HG02759 (cell line): ENCODE measurements around the gene ARHGAP12.

Experiments used
- ATAC-seq: cut with Tn5 transposase; IDR thresholded peaks from one replicate; pipeline ENCODE4 v1.9.1; 2021; ENCODE audit warnings: mild to moderate bottlenecking, moderate library complexity; ENCODE audit not compliant: unreplicated experiment

ARHGAP12 gene

DNA sequence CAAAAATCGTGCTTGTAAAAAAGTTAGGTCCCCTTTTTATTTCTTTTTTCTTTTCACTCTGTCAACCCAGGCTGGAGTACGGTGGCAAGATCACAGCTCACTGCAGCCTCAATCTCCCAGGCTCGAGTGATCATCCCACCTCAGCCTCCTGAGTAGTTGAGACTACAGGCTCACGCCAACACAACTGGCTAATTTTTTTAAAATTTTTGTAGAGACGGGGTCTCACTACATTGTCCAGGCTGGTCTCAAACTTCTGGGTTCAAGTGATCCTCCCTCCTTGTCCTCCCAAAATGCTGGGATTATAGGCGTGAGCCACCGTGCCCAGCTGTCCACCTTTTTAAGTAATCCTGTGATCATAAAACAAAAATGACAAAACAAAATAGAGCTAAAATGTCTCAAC is 19.4 kb upstream of the ARHGAP12 start:
- ATAC-seq = no peak

DNA sequence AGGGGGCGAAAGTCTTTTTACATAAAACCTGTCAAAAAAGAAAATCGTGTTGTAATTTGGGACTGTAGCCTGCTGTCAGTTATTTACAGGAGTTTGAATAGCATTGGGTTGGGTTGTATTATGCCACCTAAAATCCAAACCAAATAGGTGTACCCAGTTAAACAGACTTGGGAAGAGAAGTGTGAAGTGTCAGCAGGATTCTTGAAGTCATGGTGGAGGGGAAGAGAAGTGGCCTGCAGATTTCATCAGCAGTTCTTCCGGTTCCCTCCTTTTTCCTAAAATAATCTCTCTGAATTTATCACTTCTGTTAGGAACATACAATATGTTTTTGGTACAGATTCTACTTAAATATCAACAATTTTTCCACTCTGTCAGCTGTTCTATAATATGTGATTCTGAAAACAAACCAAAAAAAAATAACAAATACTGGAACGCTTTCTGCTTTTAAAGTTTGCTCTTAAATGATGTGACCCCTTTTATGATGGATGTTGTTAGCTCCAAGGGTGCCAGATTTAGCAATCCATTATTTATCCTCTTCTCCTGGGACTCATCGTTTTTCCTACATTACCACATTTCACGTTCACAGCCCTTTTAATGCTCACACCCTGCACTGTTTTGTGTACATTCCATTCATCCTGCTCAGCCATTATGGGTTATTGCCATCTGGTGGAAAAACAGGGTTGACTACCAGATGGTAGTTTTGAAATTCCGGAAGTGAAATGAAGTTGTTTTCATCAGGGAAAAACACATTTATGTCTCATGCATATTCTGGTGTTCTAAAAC is 18.7 kb upstream of the ARHGAP12 start:
- ATAC-seq = no peak

DNA sequence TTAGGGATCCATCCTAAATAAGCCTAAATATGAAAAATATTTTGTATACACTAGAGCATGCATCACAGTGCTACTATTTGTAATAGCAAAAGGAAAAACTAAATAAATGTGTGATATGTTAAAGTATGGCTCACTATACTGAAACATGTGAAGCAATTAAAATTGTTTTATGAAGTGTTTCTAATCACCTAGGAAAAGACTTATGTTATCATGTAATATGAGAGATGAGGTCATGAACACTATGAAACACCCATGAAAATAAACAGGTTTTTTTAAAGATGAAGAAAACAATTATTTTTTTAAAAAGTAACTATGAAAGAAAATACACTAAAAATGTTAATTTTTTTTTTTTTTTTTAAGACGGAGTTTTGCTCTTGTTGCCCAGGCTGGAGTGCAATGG is 16.8 kb upstream of the ARHGAP12 start:
- no peak for ATAC-seq

- ATAC-seq = no peak
Observed at GRCh38 chr10:31944071-31944433, 15.4 kb upstream of the ARHGAP12 start.

GRCh38 chr10:31942892-31943291 is 14.3 kb upstream of the ARHGAP12 start:
- ATAC-seq = no peak

- ATAC-seq = no peak
Observed at GRCh38 chr10:31942435-31942834, 13.8 kb upstream of the ARHGAP12 start.

DNA sequence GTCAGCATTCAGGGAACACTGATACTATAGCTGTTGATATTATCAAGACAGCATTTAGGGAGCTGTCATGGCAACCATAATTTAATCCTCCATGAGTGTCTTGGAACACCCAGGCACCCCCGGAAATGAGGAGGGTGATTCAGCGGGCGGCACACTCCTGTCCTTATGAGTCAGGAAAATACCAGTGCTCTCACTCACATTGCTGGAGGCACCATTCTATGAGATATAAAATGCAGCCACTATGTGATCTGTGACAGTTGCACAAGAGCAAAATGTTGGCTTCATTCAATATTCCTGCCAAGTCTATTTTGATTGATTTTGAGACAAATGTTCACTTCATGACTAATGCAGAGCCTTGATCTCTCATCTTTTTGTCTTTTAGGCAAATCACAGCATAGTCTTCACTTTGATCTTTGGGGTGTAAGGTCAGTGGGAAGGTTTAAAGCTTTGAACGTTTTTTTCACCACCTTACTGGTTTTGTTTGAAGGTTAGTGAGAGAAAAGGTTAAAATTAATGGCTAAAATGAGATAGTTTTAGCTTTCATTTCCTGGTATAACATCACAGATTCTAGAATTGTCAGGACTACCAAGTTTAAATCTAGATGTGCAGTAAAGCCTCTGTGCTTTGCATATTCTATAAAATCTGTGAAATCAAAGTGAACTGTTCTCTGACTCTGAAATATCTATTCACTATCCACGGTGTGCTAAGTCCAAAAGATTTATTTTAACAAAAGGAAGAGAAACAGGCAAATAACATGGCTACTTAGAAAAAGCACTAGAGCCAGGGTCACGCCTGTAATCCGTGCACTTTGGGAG is 12.4 kb upstream of the ARHGAP12 start:
- ATAC-seq = no peak

DNA sequence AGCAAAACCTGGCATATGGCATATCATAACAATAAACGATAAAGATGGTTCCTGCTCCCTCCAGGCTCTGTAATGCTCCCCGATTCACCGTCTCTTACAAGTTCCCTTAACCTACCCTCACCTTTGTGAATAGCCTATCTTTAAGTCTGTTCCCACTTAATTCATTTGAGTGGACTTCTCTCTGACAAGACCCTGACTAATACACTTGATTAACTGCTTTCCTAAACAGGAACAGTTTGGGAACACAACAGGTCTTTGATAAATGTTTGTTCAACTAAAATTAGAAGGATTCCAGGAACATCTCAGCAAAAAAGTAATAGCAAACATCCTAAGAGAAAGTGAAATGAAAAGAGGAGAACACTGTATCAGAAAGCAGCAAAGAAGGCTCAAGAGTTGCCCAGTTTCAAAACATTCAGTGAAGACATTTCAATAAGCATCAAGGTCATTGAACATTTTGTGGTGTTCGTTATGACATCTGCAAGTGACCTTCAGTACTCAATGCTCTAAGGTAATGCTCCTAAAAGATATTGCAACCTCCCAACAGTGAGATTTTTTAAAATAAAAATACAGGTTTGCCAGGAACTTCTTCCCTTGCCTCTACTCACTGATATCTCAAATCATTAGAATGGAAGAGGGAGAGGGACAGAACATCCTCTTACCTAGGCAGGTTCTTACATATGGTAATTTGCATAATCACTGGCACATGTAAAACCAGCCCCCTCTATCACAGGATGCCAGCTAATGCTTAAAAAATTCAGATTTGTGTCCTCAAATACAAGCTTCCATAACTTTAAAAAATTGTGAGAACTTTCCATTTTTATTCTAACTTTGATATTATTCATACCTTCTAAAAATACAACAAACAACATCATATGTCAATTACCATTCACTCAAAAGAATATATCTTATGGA is 11.4 kb upstream of the ARHGAP12 start:
- no peak for ATAC-seq

GRCh38 chr10:31937371-31937770 is 8.7 kb upstream of the ARHGAP12 start:
- no peak for ATAC-seq

- ATAC-seq = no peak
Observed at GRCh38 chr10:31936933-31937332, 8.3 kb upstream of the ARHGAP12 start.

DNA sequence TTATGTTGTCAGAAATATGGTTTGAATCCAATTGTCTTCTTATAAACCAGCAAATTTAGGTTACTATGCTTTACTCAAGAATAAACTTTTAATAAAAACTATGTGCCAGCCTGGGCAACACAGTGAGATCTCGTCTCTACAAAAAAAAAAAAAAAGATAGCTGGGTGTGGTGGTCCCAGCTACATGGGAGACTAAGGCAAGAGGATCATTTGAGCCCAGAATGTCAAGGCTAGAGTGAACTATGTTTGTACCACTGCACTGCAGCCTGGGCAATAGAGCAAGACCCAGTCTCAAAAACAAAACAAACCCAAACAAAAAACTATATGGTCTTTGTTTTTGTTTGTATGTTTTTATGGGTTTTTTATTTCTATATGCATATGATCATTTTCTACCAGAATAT is 7.5 kb upstream of the ARHGAP12 start:
- ATAC-seq = no peak

- no peak for ATAC-seq
Observed at GRCh38 chr10:31935678-31936077, 7.0 kb upstream of the ARHGAP12 start.

DNA sequence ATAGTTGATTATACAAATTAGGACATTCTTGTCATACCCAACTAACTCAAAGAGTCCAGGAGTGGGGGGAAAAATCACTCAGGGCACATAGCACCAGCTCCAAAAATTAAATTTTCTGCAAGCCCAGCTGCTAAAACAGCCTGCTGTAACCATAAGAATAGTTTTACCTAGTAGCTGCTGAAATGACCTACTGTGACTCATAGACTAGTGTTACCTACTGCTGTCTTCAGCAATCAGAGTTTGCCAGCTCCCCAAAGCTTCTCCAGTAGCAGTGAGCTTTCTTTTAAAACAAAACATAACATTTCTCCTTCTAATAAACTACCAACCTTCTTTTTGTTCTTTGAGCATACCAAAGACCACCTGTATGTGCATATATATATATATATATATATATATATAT is 4.2 kb upstream of the ARHGAP12 start:
- ATAC-seq = no peak

DNA sequence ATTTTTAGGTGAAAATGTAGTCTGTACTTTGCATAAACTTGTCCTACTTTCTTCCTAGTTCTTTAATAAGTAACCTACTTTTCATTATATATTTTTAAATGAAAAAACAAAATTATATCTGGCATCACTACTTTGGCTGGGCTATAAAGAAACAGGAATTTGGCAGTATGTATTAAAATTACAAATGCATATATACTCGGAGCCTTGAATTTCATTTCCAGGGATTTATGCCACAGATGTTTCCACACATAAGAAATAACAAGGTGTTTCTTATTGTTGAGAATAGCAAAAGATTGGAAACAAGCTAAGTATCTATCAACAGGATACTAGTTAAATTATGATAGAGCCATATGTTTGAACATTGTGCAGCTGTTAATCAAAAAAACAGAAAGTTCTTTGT is 2.2 kb upstream of the ARHGAP12 start:
- ATAC-seq = no peak

GRCh38 chr10:31930023-31930751 is 1.6 kb upstream of the ARHGAP12 start:
- peak; percentile 28 for ATAC-seq

DNA sequence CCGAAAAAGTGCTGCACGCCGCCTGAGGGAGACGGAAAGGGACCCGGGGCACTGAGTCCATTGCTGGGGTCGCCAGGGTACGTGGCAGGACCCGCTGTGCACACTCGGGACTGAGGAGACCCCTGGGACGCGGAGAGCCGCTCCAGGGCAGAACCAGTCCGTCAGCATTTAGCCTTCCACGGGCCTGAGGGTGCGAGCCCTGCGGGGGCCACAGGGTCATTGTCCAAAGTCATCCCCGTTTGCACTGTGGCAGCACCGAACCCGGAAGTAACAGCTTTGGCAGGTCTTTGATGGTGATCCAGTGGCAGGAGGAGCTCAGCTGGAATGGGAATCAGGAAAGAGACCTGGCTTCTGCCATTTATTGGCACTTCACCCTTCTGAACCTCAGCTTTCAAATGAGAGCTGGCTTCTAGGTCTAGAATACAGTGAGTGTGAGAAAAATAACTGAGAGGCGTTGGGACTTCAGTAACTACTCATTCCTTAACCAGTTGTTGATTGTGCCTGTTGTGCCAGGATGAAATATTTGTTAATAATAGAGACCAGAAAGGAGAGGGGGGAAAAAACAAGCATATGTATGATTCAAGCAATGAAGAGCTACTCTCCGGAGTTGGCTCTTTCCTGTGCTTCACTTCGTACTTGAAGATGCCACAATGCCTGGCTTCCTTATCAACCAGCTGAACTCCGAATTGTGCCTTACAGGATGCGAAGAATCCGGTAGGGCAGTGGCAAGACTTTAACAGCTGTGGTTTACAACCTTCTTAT is 811 bp upstream of the ARHGAP12 start:
- peak; percentile 8 for ATAC-seq

DNA sequence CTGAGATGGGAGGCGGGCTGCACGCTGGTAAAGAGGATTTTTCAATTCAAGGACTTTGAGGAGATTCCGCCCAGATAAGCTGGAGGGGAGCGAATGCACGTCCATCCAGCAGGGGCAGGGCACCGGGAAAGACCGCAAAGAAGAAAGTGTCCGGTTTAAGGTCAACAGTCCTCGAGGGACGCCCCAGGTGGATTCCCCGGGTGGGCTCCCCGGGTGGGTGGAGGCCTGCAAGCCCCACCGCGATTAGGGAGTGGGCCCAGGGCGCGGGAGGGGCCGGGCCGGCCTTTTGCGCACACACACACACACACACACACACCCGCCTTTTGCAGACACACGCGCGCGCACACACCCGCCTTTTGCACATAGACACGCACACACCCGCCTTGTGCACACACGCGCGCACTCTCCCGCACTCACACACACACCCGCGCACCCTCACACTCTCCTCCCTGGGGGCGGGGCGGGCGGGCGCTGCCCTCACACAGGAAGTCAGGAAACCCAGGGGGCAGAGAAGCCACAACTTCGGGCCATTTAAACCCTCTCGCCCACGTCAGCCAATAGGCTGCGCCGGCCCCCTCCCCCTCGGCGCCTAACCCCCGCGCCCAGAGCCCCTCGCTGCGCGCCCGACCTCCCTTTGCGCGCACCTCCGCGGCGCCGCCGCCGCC is 615 bp downstream of the ARHGAP12 start:
- peak; percentile 45 for ATAC-seq

GRCh38 chr10:31927565-31927883 is 1.1 kb downstream of the ARHGAP12 start:
- ATAC-seq = no peak

DNA sequence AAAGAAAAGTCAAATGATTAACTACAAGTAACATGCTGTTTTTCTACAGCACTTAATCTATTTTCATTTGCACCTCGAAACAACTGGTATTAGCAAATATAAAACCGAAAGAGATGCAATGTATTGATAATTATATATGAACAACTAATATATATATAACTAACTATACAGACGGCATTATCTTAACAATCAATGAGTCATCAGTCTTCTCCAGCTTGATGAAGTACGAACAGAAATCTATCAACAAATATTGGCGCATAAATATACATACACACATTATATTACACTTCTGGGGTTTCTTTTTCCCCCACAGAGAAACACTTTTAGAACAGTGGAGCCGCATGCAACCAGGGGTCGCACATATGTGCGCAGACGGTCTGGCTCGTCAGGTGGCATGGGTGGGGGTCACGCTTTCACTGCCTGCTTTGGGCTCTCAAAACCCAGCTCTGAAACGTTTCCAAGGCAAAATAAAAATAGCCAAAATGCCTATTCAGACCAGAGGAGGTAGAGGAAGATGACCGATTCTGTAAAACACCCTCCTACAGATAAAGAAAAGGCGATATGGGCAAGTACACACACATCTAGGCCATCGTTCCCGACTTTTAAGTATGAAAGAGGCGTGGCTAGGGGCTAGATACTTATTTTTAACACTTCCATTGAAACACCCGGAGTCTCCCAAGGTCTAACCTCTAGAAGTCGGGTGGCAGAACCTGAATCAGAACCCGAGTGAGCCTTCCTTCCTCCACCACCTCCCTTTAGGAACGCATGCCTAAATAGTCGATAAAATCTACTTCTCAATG is 1.7 kb downstream of the ARHGAP12 start:
- no peak for ATAC-seq
